ENCODE measurements around the gene PRUNE1.

PRUNE1 gene

DNA sequence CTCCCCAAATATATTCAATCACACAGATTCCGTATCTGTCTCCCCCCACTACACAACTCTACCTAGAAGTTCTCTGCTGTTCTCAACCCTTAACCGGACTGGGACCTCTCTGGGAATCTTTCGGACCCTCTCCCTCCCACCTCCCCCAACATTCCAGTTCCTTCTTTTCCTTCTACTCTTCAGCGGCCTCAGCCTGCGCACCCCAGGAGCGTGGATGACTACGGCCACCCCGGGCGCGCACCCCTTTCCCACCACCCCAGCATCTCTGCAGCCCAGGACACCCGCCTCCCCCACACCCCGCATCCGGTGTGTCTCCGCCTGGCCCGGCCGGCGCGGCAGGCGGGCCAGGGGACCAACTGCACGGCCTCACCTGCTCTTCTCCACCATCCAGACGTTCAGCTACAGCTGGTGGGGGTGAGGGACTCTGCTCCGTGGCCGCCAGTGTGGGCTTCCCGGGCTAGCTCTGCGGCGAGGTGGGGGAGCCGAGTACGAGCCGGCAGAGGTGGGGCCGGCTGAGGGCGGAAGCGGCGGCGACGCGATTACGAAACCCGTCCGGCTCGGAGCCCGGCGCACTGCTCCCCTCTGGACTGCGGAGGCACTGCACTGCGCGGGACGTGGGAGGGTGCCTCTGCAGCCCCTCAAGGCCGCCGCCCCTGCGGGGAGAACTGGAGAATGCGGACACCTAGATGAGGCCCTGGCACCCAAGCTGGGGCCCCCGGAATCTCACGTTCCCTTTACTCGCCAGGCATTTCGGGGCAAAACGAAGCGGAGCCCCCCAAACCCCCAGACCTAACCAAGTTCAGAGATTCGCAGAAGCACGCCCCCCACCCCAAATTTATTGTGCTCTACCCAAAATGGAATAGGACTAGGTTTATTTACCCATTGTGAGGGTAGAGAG is 51.1 kb downstream of the PRUNE1 start, which contains the start of gene CDC42SE1:
CDC42SE1 (minus strand) TSS at position 514 of the 898 bp plus-strand sequence. CDS start 3,892 bp downstream, outside the sequence.
- Histone ChIP-seq H3K36me3 (ENCODE audit: low read depth) (peaks cover 42% of the 10 kb centered on the region), H3K27ac (ENCODE audit: poor library complexity, severe bottlenecking) (peak within 1 kb of the TSS; percentile 90), H3K27me3 (ENCODE audit: insufficient read depth, poor library complexity, severe bottlenecking) (no peaks in the 10 kb centered on the region), H3K4me1 (ENCODE audit: insufficient read depth, poor library complexity, severe bottlenecking) (peaks cover 42% of the 10 kb centered on the region), H3K4me3 (ENCODE audit: severe bottlenecking) (peak within 1 kb of the TSS; percentile 68), H3K9me3 (ENCODE audit: severe bottlenecking) (no peaks in the 10 kb centered on the region)
- peak; percentile 77 for ATAC-seq (ENCODE audit: low read depth)
- DNase-seq (ENCODE audit: low spot score), result peak; percentile 69
- TF ChIP-seq, protein P1, sequence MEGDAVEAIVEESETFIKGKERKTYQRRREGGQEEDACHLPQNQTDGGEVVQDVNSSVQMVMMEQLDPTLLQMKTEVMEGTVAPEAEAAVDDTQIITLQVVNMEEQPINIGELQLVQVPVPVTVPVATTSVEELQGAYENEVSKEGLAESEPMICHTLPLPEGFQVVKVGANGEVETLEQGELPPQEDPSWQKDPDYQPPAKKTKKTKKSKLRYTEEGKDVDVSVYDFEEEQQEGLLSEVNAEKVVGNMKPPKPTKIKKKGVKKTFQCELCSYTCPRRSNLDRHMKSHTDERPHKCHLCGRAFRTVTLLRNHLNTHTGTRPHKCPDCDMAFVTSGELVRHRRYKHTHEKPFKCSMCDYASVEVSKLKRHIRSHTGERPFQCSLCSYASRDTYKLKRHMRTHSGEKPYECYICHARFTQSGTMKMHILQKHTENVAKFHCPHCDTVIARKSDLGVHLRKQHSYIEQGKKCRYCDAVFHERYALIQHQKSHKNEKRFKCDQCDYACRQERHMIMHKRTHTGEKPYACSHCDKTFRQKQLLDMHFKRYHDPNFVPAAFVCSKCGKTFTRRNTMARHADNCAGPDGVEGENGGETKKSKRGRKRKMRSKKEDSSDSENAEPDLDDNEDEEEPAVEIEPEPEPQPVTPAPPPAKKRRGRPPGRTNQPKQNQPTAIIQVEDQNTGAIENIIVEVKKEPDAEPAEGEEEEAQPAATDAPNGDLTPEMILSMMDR (IDR thresholded peaks at IDR 0.05; ENCODE audit: poor library complexity, severe bottlenecking), result peak; percentile 83

DNA sequence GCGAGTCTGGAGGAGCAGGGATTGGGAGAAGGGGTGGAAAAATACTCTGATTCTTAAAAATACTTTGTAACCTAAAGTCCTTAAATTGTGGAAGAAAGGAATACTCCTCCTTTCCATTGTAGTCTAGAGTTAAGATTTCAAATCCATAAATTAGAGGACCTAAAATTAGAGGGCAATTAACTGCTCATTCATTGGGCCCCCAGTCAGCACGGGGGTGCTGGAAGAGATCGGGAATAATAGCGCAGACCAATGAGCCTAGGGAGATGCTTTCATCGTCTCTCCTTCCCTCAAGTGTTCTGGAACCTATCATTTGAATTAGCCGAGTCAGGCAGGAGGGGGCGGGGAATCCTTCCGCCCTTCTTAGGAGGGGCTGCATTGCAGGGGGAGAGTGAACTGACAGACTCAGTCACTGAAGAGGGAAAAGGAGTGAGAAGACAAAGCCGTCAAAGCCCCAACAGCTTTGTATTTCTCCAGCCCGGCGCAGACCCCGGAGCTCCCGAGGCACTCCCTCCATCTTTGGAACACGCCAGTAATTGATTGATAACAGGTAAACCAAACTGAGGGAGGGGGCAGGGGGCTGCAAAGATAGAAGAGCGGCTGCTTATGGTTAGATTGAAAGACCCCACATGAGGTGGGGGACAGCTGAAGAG is 51.9 kb downstream of the PRUNE1 start, which contains the start of gene MLLT11:
MLLT11 (plus strand) TSS at position 391 of the 650 bp plus-strand sequence. CDS start 6,828 bp downstream, outside the sequence.
- peak within 1 kb of the TSS; percentile 90 for H3K27ac ChIP-seq (ENCODE audit: poor library complexity, severe bottlenecking)
- no peaks in the 10 kb centered on the region for H3K27me3 ChIP-seq (ENCODE audit: insufficient read depth, poor library complexity, severe bottlenecking)
- TF ChIP-seq, protein P1 (IDR thresholded peaks at IDR 0.05; ENCODE audit: poor library complexity, severe bottlenecking), result no peak
- DNase-seq (ENCODE audit: low spot score) (no peak), ATAC-seq (ENCODE audit: low read depth) (peak; percentile 35)
- H3K4me3 ChIP-seq (ENCODE audit: severe bottlenecking), result peak within 1 kb of the TSS; percentile 68
- H3K4me1 ChIP-seq (ENCODE audit: insufficient read depth, poor library complexity, severe bottlenecking), result peaks cover 42% of the 10 kb centered on the region
- H3K36me3 ChIP-seq (ENCODE audit: low read depth), result peaks cover 34% of the 10 kb centered on the region
- H3K9me3 ChIP-seq (ENCODE audit: severe bottlenecking), result no peaks in the 10 kb centered on the region

GRCh38 chr1:151060657-151061421 is 52.6 kb downstream of the PRUNE1 start:
- H3K4me1 ChIP-seq (ENCODE audit: insufficient read depth, poor library complexity, severe bottlenecking), result peaks cover 37% of the 10 kb centered on the region
- H3K4me3 ChIP-seq (ENCODE audit: severe bottlenecking), result peak overlapping the region; percentile 68
- no peaks in the 10 kb centered on the region for H3K9me3 ChIP-seq (ENCODE audit: severe bottlenecking)
- H3K27me3 ChIP-seq (ENCODE audit: insufficient read depth, poor library complexity, severe bottlenecking), result no peaks in the 10 kb centered on the region
- DNase-seq (ENCODE audit: low spot score), result no peak
- TF ChIP-seq, protein P1 (IDR thresholded peaks at IDR 0.05; ENCODE audit: poor library complexity, severe bottlenecking), result no peak
- H3K36me3 ChIP-seq (ENCODE audit: low read depth), result peaks cover 27% of the 10 kb centered on the region
- peak overlapping the region; percentile 90 for H3K27ac ChIP-seq (ENCODE audit: poor library complexity, severe bottlenecking)
- no peak for ATAC-seq (ENCODE audit: low read depth)

DNA sequence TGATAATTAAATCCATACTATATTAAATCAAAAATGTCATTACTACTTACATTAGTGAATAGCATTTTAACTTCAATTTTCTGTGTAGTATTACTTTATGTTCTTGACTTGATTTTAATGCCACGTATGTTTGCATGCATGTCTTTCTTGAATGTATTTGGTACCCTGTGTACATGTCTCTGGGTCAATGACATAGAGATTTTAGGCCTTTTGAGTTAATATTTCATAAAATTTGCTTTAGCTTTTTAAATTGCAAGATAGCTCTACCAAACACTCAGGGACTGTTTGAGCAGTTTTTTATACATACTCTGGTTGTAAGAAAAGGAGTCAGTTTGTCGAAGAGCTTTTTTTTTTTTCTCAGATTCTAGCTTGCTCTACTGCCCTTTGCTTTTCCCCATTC is 53.5 kb downstream of the PRUNE1 start:
- ATAC-seq (ENCODE audit: low read depth) (no peak), DNase-seq (ENCODE audit: low spot score) (no peak)
- Histone ChIP-seq H3K4me1 (ENCODE audit: insufficient read depth, poor library complexity, severe bottlenecking) (peaks cover 29% of the 10 kb centered on the region), H3K4me3 (ENCODE audit: severe bottlenecking) (no peak overlapping the region), H3K27ac (ENCODE audit: poor library complexity, severe bottlenecking) (no peak overlapping the region), H3K27me3 (ENCODE audit: insufficient read depth, poor library complexity, severe bottlenecking) (no peaks in the 10 kb centered on the region), H3K9me3 (ENCODE audit: severe bottlenecking) (no peaks in the 10 kb centered on the region), H3K36me3 (ENCODE audit: low read depth) (peaks cover 18% of the 10 kb centered on the region)
- TF ChIP-seq, protein P1 (IDR thresholded peaks at IDR 0.05; ENCODE audit: poor library complexity, severe bottlenecking), result no peak
